Fibroblast of the aortic adventitia (primary cell): Measurements from ENCODE around the gene KLF5. TPM values are rescaled to one million over a fixed set of nuclear protein-coding genes. Genes with fewer than 3 reads are reported as not detected.

Source experiments
- DNase-seq: peaks from one replicate; pipeline ENCODE4 v3.0.0-alpha.2; 2010; ENCODE audit warnings: low read depth
- H3K4me3 ChIP-seq: 2 replicates; pipeline ENCODE4 v1.5.1; 2011; ENCODE audit warnings: low read depth, mild to moderate bottlenecking, control low read depth, low read length, moderate library complexity
- total RNA-seq: library from RNA; depleted of rRNA; stranded (reverse); fragments of >200 nt; gene quantifications from 2 replicates; pipeline ENCODE4 v1.2.3, GENCODE V29; 2012; ENCODE audit warnings: low replicate concordance
- TF ChIP-seq, protein P1 (sequence below): IDR thresholded peaks from 2 replicates; pipeline ENCODE4 v1.5.1; 2011; ENCODE audit warnings: mild to moderate bottlenecking, low read length, control low read depth, inconsistent platforms; ENCODE audit not compliant: insufficient read depth

The KLF5 gene
- total RNA-seq, 1 donor, result 4.5 TPM

DNA sequence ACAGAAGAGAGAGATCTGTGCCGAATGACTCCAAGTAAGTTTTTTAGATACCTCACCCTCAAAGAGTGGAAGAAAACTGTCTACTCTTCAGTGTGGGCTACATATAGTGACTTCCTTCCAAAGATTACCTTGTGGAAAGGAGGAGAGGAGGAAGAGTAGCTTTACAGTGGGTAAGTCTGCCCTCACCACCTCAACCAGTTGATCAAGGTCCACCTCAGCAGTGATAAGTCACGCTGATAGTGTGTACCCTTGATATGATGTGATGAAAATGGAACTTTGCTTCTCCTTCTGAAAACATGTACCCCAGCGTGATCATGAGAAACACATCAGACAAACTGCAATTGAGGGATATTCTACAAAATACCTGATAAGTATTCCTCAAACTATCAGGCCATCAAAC lies 20.6 kb downstream of the KLF5 start:
- no peak overlapping the region for H3K4me3 ChIP-seq
- TF ChIP-seq, protein P1, sequence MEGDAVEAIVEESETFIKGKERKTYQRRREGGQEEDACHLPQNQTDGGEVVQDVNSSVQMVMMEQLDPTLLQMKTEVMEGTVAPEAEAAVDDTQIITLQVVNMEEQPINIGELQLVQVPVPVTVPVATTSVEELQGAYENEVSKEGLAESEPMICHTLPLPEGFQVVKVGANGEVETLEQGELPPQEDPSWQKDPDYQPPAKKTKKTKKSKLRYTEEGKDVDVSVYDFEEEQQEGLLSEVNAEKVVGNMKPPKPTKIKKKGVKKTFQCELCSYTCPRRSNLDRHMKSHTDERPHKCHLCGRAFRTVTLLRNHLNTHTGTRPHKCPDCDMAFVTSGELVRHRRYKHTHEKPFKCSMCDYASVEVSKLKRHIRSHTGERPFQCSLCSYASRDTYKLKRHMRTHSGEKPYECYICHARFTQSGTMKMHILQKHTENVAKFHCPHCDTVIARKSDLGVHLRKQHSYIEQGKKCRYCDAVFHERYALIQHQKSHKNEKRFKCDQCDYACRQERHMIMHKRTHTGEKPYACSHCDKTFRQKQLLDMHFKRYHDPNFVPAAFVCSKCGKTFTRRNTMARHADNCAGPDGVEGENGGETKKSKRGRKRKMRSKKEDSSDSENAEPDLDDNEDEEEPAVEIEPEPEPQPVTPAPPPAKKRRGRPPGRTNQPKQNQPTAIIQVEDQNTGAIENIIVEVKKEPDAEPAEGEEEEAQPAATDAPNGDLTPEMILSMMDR, result no peak
- no peak for DNase-seq

DNA sequence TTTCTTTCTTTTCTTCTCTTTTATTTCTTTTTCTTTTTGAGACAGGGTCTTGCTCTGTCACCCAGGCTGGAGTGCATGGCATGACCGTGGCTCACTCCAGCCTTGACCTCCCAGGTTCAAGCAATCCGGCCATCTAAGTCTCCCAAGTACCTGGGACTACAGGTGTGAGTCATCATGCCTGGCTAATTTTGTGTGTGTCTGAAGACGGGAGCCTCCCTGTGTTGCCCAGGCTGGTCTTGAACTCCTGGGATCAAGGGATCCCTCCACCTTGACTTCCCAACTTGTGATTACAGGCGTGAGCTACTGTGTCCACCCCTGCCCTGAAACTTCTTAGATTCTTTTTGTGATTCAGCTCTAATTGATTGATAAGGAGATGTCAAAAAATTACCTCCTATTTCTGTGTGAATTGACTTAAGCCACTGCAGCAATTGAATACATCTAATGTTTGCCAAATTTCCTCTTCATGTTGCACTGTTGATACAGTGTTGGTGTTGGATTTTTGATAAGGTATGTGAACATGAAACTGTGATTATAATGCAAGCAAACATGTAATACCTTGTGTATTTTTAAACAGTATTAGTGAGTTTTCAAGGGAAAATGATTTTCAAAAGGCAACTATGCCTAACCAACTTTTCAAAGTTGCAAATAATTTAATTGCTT lies 22.6 kb downstream of the KLF5 start:
- TF ChIP-seq, protein P1, result no peak
- no peak overlapping the region for H3K4me3 ChIP-seq
- no peak for DNase-seq

DNA sequence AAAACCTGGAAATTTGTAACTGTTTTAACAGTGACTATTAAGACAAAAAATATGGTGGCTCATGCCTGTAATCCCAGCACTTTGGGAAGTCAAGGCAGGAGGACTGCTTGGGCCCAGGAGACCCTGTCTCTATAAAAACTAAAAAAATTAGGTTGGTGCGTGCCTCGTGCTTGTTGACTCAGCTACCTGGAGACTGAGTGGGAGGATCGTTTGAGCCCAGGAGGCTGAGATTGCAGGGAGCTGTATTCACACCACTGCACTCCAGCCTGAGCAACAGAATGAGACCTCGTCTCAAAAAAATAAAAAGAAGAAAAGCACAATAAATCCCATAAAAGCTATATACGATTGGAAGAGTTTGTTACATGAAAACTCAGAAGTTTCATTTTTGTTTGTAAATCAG lies 23.7 kb downstream of the KLF5 start:
- TF ChIP-seq, protein P1, result no peak
- no peak overlapping the region for H3K4me3 ChIP-seq
- no peak for DNase-seq

DNA sequence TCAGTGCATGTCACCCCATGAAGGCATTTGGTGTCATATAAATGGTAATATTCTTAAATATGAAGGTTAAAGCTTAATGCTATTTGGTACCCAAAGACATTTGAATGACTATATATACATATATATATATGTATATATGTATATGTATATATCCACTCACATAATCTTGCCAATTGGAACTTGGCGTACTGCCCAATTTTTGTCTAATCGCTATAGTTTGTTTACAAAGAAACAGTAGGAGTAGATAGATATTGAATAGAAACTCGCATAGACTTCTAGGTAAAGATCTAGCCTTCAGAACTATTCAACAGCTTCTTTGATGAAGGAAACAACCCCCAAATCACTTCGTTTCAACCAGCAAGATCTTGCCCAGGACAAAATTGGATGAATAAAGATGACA lies 24.1 kb downstream of the KLF5 start:
- TF ChIP-seq, protein P1, result no peak
- H3K4me3 ChIP-seq, result no peak overlapping the region
- no peak for DNase-seq

DNA sequence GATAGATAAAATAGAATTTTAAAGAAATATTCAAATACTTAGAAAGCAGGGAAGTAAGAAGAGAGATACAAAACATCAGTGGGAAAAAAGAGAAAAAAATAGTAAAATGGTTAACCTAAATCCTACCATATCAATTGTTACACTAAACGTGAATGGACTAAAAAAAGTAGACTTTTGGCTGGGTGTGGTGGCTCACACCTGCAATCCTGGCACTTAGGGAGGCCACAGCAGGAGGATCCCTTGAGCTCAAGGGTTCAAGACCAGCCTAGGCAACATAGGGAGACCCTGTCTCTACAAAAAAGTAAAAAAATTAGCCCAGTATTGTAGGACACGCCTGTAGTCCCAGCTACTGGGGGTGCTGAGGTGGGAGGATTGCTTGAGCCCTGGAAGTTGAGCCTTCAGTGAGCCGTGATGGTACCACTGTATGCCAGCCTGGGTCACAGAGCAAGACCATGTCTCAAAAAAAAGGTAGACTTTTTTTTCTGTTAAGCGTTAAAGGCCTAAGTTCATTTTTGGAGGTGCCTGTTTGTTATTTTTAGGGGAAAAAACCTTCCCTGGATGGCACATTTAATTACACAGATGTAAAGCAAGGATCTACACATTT lies 29.6 kb downstream of the KLF5 start:
- no peak overlapping the region for H3K4me3 ChIP-seq
- TF ChIP-seq, protein P1, result no peak
- no peak for DNase-seq

DNA sequence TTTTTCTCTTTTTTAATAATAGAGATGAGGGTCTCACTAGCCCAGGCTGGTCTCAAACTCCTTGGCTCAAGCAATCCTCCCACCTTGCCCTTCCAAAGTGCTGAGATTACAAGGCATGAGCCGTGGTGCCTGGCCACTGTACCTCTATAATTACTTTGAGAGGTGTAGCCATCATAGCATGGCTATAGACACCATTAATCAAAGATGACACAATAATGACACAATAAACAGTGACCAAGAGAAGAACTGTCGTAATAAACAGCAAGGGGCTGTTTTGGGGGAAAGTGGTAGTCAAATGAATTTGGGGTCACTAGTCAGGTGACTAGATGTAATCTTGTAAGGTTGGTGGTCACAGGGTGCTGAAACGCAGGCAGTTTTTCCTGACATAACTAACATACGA lies 30.4 kb downstream of the KLF5 start:
- DNase-seq, result no peak
- no peak overlapping the region for H3K4me3 ChIP-seq
- TF ChIP-seq, protein P1, result no peak
